ENCODE measurements around the gene ENPP5.

The ENPP5 gene

GRCh38 chr6:46210294-46210693 lies 39.5 kb upstream of the ENPP5 start:
- no peaks in the 10 kb centered on the region for H3K4me1 ChIP-seq (ENCODE audit: control insufficient read depth, insufficient read depth, low read length)
- CTCF ChIA-PET, result interaction anchor here (1.0 kb wide), 1 partner anchor 279 kb away, joined by 3 read pairs; no protein-coding TSS in a partner anchor
- no peak overlapping the region for H3K4me3 ChIP-seq (ENCODE audit: low read depth, low read length)
- no peaks in the 10 kb centered on the region for H3K9me3 ChIP-seq (ENCODE audit: control insufficient read depth, insufficient read depth, low read depth, low read length)
- TF ChIP-seq SP3 (tag by site-specific recombination; IDR thresholded peaks at IDR 0.05) (no peak), ZNF658 (tag by site-specific recombination; IDR thresholded peaks at IDR 0.05) (no peak), ZNF37A (tag by site-specific recombination; IDR thresholded peaks at IDR 0.05) (no peak), ZNF19 (tag by site-specific recombination; IDR thresholded peaks at IDR 0.05; ENCODE audit: low read depth) (no peak)
- H3K27ac ChIP-seq (ENCODE audit: extremely low read depth, low read depth, low read length), result no peak overlapping the region
- POLR2A ChIA-PET, result no interaction called here
- H3K36me3 ChIP-seq (ENCODE audit: control insufficient read depth in 2 of 2, insufficient read depth in 1 of 2, low read length in 2 of 2), result no peaks in the 10 kb centered on the region

DNA sequence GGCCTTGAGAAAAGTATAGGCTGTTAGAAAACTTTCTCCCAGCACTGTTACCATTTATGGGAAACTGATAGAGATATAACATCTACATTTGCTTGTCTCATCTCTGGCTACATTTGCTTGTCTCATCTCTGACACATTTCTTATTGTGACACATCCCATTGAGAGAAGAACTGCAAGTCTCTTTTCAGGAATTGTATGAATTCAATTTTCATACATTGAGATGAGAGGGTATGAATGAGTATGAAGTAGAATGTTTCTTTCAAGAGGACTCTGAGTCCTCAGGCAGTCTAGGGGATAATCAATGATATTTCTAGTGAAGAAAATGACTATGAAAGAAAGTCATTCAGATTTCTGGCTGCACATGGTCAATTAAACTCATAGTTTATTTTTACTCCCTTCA lies 37.5 kb upstream of the ENPP5 start:
- no peaks in the 10 kb centered on the region for H3K4me1 ChIP-seq (ENCODE audit: control insufficient read depth, insufficient read depth, low read length)
- H3K36me3 ChIP-seq (ENCODE audit: control insufficient read depth in 2 of 2, insufficient read depth in 1 of 2, low read length in 2 of 2), result no peaks in the 10 kb centered on the region
- TF ChIP-seq, protein P1, sequence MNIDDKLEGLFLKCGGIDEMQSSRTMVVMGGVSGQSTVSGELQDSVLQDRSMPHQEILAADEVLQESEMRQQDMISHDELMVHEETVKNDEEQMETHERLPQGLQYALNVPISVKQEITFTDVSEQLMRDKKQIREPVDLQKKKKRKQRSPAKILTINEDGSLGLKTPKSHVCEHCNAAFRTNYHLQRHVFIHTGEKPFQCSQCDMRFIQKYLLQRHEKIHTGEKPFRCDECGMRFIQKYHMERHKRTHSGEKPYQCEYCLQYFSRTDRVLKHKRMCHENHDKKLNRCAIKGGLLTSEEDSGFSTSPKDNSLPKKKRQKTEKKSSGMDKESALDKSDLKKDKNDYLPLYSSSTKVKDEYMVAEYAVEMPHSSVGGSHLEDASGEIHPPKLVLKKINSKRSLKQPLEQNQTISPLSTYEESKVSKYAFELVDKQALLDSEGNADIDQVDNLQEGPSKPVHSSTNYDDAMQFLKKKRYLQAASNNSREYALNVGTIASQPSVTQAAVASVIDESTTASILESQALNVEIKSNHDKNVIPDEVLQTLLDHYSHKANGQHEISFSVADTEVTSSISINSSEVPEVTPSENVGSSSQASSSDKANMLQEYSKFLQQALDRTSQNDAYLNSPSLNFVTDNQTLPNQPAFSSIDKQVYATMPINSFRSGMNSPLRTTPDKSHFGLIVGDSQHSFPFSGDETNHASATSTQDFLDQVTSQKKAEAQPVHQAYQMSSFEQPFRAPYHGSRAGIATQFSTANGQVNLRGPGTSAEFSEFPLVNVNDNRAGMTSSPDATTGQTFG (tag by site-specific recombination; IDR thresholded peaks at IDR 0.05; ENCODE audit: borderline replicate concordance), result no peak
- TF ChIP-seq SALL2 (tag by site-specific recombination; IDR thresholded peaks at IDR 0.05; ENCODE audit: borderline replicate concordance), result no peak
- TF ChIP-seq ZNF223 (tag by site-specific recombination; IDR thresholded peaks at IDR 0.05), result no peak
- TF ChIP-seq ZNF621 (tag by site-specific recombination; IDR thresholded peaks at IDR 0.05), result no peak
- TF ChIP-seq ZFP41 (tag by site-specific recombination; IDR thresholded peaks at IDR 0.05; ENCODE audit: borderline replicate concordance), result no peak
- TF ChIP-seq MEIS1 (CRISPR knock-in tag; IDR thresholded peaks at IDR 0.05; ENCODE audit: borderline replicate concordance), result no peak
- no peak for TF ChIP-seq ZNF707 (tag by site-specific recombination; IDR thresholded peaks at IDR 0.05)
- no peak for TF ChIP-seq ZFHX2 (tag by site-specific recombination; conservative IDR thresholded peaks at IDR 0.05)
- TF ChIP-seq ZBTB20 (tag by site-specific recombination; IDR thresholded peaks at IDR 0.05), result no peak
- no peak for TF ChIP-seq YY2 (tag by site-specific recombination; IDR thresholded peaks at IDR 0.05)
- TF ChIP-seq ZNF433 (tag by site-specific recombination; IDR thresholded peaks at IDR 0.05; ENCODE audit: low read depth), result no peak
- no peak for TF ChIP-seq ZNF10 (tag by site-specific recombination; IDR thresholded peaks at IDR 0.05)
- no peak for TF ChIP-seq ZBTB8A (tag by site-specific recombination; IDR thresholded peaks at IDR 0.05)
- TF ChIP-seq ZNF585B (tag by site-specific recombination; IDR thresholded peaks at IDR 0.05), result no peak
- no peak for TF ChIP-seq HOXD13 (CRISPR knock-in tag; IDR thresholded peaks at IDR 0.05; ENCODE audit: borderline replicate concordance)
- TF ChIP-seq ZNF701 (tag by site-specific recombination; IDR thresholded peaks at IDR 0.05), result no peak
- no peak for TF ChIP-seq SP3 (tag by site-specific recombination; IDR thresholded peaks at IDR 0.05)
- TF ChIP-seq ZNF792 (tag by site-specific recombination; IDR thresholded peaks at IDR 0.05), result no peak
- ChIA-PET CTCF (interaction anchor here (0.9 to 2.2 kb wide), 5 partner anchors 8 to 277 kb away, joined by 4 to 7 read pairs (median 6); no protein-coding TSS in a partner anchor), POLR2A (no interaction called here)
- no peaks in the 10 kb centered on the region for H3K9me3 ChIP-seq (ENCODE audit: control insufficient read depth, insufficient read depth, low read depth, low read length)
- no peak overlapping the region for H3K4me3 ChIP-seq (ENCODE audit: low read depth, low read length)
- no peak overlapping the region for H3K27ac ChIP-seq (ENCODE audit: extremely low read depth, low read depth, low read length)

- H3K4me1 ChIP-seq (ENCODE audit: control insufficient read depth, insufficient read depth, low read length), result no peaks in the 10 kb centered on the region
- POLR2A ChIA-PET, result no interaction called here
- no peak overlapping the region for H3K4me3 ChIP-seq (ENCODE audit: low read depth, low read length)
- H3K9me3 ChIP-seq (ENCODE audit: control insufficient read depth, insufficient read depth, low read depth, low read length), result no peaks in the 10 kb centered on the region
- no peak overlapping the region for H3K27ac ChIP-seq (ENCODE audit: extremely low read depth, low read depth, low read length)
- H3K36me3 ChIP-seq (ENCODE audit: control insufficient read depth in 2 of 2, insufficient read depth in 1 of 2, low read length in 2 of 2), result no peaks in the 10 kb centered on the region
- CTCF ChIA-PET, result interaction anchor here (0.6 to 1.8 kb wide), 5 partner anchors 9 to 117 kb away, joined by 4 to 7 read pairs (median 5); no protein-coding TSS in a partner anchor
- TF ChIP-seq, protein P2, sequence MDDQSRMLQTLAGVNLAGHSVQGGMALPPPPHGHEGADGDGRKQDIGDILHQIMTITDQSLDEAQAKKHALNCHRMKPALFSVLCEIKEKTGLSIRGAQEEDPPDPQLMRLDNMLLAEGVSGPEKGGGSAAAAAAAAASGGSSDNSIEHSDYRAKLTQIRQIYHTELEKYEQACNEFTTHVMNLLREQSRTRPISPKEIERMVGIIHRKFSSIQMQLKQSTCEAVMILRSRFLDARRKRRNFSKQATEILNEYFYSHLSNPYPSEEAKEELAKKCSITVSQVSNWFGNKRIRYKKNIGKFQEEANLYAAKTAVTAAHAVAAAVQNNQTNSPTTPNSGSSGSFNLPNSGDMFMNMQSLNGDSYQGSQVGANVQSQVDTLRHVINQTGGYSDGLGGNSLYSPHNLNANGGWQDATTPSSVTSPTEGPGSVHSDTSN (CRISPR knock-in tag; IDR thresholded peaks at IDR 0.05), result no peak
- TF ChIP-seq ZNF664 (tag by site-specific recombination; IDR thresholded peaks at IDR 0.05) (no peak), CTCF (tag by site-specific recombination; IDR thresholded peaks at IDR 0.05) (no peak), HOXA7 (CRISPR knock-in tag; IDR thresholded peaks at IDR 0.05; ENCODE audit: borderline replicate concordance) (no peak)
Observed at GRCh38 chr6:46207174-46207573, 36.4 kb upstream of the ENPP5 start.

All from HEK293 (cell line).